Hepatocyte (in vitro differentiated cells): ENCODE data around the gene CDH18.

Experiments used
- EZH2phosphoT487 ChIP-seq: fragments of 200-600 bp; sonication (generic); IDR thresholded peaks from one replicate; pipeline ENCODE4 v1.6.1; 2018; ENCODE audit warnings: antibody characterized with exemption, mild to moderate bottlenecking, low read depth, moderate library complexity; ENCODE audit not compliant: unreplicated experiment, severe bottlenecking
- TF ChIP-seq, protein P1 (sequence below): fragments of 200-600 bp; sonication (generic); IDR thresholded peaks from 2 replicates; pipeline ENCODE4 v1.5.1; 2016; ENCODE audit warnings: antibody characterized with exemption, mild to moderate bottlenecking; ENCODE audit not compliant: poor library complexity

DNA sequence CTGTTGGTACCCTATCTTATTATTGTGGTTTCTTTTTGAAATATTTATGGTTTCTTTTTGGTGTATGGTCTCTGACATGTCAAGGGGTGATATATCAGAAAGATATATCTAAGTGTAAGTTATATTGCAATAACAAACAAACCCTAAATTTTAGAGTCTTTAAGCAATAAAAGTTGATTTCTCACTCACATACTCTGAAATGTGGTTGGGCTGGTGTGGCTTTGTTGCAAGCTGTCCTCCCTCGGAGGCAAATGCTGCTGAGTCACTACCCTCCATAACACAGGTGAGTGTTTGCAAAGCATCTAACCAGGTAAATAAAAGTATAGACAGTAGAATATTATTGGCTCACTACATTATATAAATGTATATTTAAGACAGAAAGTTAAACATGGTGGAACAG is 253.2 kb downstream of the CDH18 start:
- no peak for TF ChIP-seq EZH2phosphoT487
- TF ChIP-seq, protein P1, sequence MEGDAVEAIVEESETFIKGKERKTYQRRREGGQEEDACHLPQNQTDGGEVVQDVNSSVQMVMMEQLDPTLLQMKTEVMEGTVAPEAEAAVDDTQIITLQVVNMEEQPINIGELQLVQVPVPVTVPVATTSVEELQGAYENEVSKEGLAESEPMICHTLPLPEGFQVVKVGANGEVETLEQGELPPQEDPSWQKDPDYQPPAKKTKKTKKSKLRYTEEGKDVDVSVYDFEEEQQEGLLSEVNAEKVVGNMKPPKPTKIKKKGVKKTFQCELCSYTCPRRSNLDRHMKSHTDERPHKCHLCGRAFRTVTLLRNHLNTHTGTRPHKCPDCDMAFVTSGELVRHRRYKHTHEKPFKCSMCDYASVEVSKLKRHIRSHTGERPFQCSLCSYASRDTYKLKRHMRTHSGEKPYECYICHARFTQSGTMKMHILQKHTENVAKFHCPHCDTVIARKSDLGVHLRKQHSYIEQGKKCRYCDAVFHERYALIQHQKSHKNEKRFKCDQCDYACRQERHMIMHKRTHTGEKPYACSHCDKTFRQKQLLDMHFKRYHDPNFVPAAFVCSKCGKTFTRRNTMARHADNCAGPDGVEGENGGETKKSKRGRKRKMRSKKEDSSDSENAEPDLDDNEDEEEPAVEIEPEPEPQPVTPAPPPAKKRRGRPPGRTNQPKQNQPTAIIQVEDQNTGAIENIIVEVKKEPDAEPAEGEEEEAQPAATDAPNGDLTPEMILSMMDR, result no peak
